Trophoblast cell (in vitro differentiated cells and primary cell): ENCODE data around the gene OTOP3.
"Not testable (repeated sequence)": the region's sequence is repeated elsewhere in the genome, so short reads cannot be mapped to it uniquely, and the experiment has no call there.

Experiments
- DNase-seq, 2 donors: peaks; one replicate each; pipeline ENCODE4 v3.0.0-alpha.2; 2016
- H2AFZ ChIP-seq: 2 replicates; pipeline ENCODE4 v1.6.1; 2013; ENCODE audit warnings: low read length, moderate library complexity, mild to moderate bottlenecking; ENCODE audit not compliant: insufficient read depth, poor library complexity
- H2AK5ac ChIP-seq: 2 replicates; pipeline ENCODE4 v1.6.1; 2013; ENCODE audit warnings: mild to moderate bottlenecking, low read length
- H2BK120ac ChIP-seq: 2 replicates; pipeline ENCODE4 v1.6.1; 2013; ENCODE audit warnings: low read length, mild to moderate bottlenecking, moderate library complexity; ENCODE audit not compliant: insufficient read depth, poor library complexity
- H2BK12ac ChIP-seq: 2 replicates; pipeline ENCODE4 v1.6.1; 2013; ENCODE audit warnings: mild to moderate bottlenecking, low read length, moderate library complexity
- H2BK5ac ChIP-seq: 2 replicates; pipeline ENCODE4 v1.6.1; 2013; ENCODE audit warnings: low read length, low read depth, moderate library complexity, mild to moderate bottlenecking; ENCODE audit not compliant: poor library complexity
- H3K14ac ChIP-seq: 2 replicates; pipeline ENCODE4 v1.6.1; 2013; ENCODE audit warnings: mild to moderate bottlenecking, low read length
- H3K18ac ChIP-seq: 2 replicates; pipeline ENCODE4 v1.6.1; 2013; ENCODE audit warnings: mild to moderate bottlenecking, low read length
- H3K23ac ChIP-seq: 2 replicates; pipeline ENCODE4 v1.6.1; 2013; ENCODE audit warnings: low read length
- H3K27ac ChIP-seq: 2 replicates; pipeline ENCODE4 v1.5.1; 2013; ENCODE audit warnings: low read depth, mild to moderate bottlenecking, inconsistent platforms, low read length, moderate library complexity
- H3K27me3 ChIP-seq: 2 replicates; pipeline ENCODE4 v1.6.1; 2013; ENCODE audit warnings: inconsistent platforms, mild to moderate bottlenecking, low read length, moderate library complexity; ENCODE audit not compliant: insufficient read depth
- H3K36me3 ChIP-seq, 2 experiments: 1 replicate in 1 of 2; 2 replicates in 1 of 2; pipeline ENCODE4 v1.6.1; 2013; ENCODE audit warnings: low read length in 2 of 2, mild to moderate bottlenecking in 2 of 2, moderate library complexity in 1 of 2; ENCODE audit not compliant: insufficient read depth in 2 of 2, control insufficient read depth in 1 of 2
- H3K4ac ChIP-seq: 2 replicates; pipeline ENCODE4 v1.6.1; 2013; ENCODE audit warnings: low read depth, mild to moderate bottlenecking, low read length, moderate library complexity
- H3K4me1 ChIP-seq, 2 experiments: 1 replicate in 1 of 2; 2 replicates in 1 of 2; pipeline ENCODE4 v1.6.1; 2013; ENCODE audit warnings: low read length in 2 of 2, mild to moderate bottlenecking in 2 of 2, moderate library complexity in 1 of 2; ENCODE audit not compliant: insufficient read depth in 2 of 2, control insufficient read depth in 1 of 2
- H3K4me2 ChIP-seq: 2 replicates; pipeline ENCODE4 v1.6.1; 2013; ENCODE audit warnings: inconsistent platforms, mild to moderate bottlenecking, low read length, moderate library complexity
- H3K4me3 ChIP-seq: 2 replicates; pipeline ENCODE4 v1.5.1; 2013; ENCODE audit warnings: mild to moderate bottlenecking, low read depth, low read length, inconsistent platforms
- H3K79me1 ChIP-seq: one replicate; pipeline ENCODE4 v1.6.1; 2013; ENCODE audit warnings: low read length
- H3K79me2 ChIP-seq: 2 replicates; pipeline ENCODE4 v1.6.1; 2013; ENCODE audit warnings: low read length, mild to moderate bottlenecking; ENCODE audit not compliant: control insufficient read depth, insufficient read depth, poor library complexity
- H3K9ac ChIP-seq: 2 replicates; pipeline ENCODE4 v1.6.1; 2013; ENCODE audit warnings: mild to moderate bottlenecking, low read length
- H3K9me3 ChIP-seq: 2 replicates; pipeline ENCODE4 v1.6.1; 2013; ENCODE audit warnings: low read depth, mild to moderate bottlenecking, control low read depth, inconsistent platforms, low read length; ENCODE audit not compliant: insufficient read depth
- H4K12ac ChIP-seq: 2 replicates; pipeline ENCODE4 v1.6.1; 2013; ENCODE audit warnings: low read depth, mild to moderate bottlenecking, low read length, moderate library complexity
- H4K8ac ChIP-seq: 2 replicates; pipeline ENCODE4 v1.6.1; 2013; ENCODE audit warnings: low read depth, mild to moderate bottlenecking, low read length, moderate library complexity
- H4K91ac ChIP-seq: one replicate; pipeline ENCODE4 v1.6.1; 2013; ENCODE audit warnings: low read depth, mild to moderate bottlenecking, low read length, moderate library complexity
- WGBS: extraction: QIAGEN DNeasy Blood & Tissue Kit; methylation state at CpG from one replicate; pipeline ENCODE4 v1.1.7; 2013; ENCODE audit warnings: missing lambda C conversion rate; ENCODE audit not compliant: insufficient read length, insufficient coverage; ENCODE audit errors: extremely low coverage; 5-methylcytosine and 5-hydroxymethylcytosine counted together

Gene OTOP3

DNA sequence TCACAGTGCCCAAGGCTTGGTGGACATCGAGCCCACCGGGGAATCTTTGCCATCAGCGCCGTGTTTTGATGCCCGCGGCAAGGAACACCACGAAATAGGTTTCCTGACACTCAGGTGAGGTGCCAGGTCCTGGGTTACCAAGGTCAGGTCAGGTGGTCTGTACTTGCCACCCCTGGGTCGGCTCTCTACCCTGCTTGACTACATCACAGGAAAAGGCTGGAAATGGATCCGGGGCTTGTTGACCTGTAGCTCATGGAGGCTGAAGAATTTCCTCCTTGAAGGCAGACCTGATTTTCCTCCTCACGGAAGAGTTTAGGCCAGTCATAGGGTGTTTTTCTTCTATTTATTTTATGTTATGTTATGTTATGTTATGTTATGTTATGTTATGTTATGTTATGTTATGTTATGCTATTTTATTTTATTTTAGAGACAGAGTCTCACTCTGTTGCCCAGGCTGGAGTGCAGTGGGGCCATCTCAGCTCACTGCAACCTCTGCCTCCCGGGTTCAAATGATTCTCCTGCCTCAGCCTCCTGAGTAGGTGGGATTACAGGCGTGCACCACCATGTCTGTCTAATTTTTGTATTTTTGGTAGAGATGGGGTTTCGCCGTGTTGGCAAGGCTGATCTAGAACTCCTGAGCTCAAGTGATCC, 47.1 kb downstream of the OTOP3 start:
- Histone ChIP-seq H3K27ac (peak overlapping the region; percentile 62), H3K79me1 (peaks cover 11% of the 10 kb centered on the region), H3K23ac (peak overlapping the region; percentile 29), H3K4me1 (peaks cover 7 to 14% of the 10 kb centered on the region in 2 experiments), H3K18ac (peak overlapping the region; percentile 64), H3K4ac (peak overlapping the region; percentile 5), H2BK120ac (peak overlapping the region; percentile 72), H3K9ac (peak overlapping the region; percentile 83), H4K91ac (peak overlapping the region; percentile 49), H4K8ac (peak overlapping the region; percentile 75), H3K4me2 (peak overlapping the region; percentile 95), H2BK5ac (peak overlapping the region; percentile 5), H3K4me3 (peak overlapping the region; percentile 77), H2AFZ (peak overlapping the region; percentile 74), H4K12ac (peak overlapping the region; percentile 84), H3K14ac (peak overlapping the region; percentile 84)
- H3K9me3 ChIP-seq, H2BK12ac ChIP-seq, H3K79me2 ChIP-seq, H3K27me3 ChIP-seq, H3K36me3 ChIP-seq, H2AK5ac ChIP-seq: not testable (repeated sequence)
- peak in 1 of 2 donors; percentile 54 for DNase-seq
- WGBS: no CpG with 5 or more reads among the region's 14 CpGs

DNA sequence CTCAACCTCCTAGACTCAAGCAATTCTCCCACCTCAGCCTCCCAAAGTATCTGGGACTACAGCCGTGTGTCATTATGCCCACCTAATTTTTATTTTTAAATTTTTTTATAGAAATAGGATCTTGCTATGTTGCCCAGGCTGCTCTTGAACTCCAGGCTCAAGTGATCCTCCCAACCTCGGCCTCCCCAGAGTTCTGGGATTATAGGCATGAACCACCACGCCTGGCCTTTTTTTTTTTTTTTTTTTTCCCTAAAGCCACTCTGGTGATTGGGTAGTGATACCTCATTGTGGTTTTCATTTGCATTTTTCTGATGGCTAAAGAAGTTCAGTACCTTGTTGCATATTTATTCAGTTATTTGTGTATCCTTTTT, 50.5 kb downstream of the OTOP3 start:
- no peak overlapping the region for H2AK5ac ChIP-seq
- H3K4me2 ChIP-seq: no peak overlapping the region
- H3K14ac ChIP-seq: no peak overlapping the region
- no peak overlapping the region for H3K4ac ChIP-seq
- peaks cover 19% of the 10 kb centered on the region for H3K79me1 ChIP-seq
- DNase-seq: no peak
- no peak overlapping the region for H3K23ac ChIP-seq
- H3K9ac ChIP-seq: no peak overlapping the region
- H3K9me3 ChIP-seq: no peaks in the 10 kb centered on the region
- H2AFZ ChIP-seq: no peak overlapping the region
- H2BK5ac ChIP-seq: no peak overlapping the region
- no peak overlapping the region for H4K91ac ChIP-seq
- H3K4me1 ChIP-seq: peaks cover 14 to 21% of the 10 kb centered on the region in 2 experiments
- H4K12ac ChIP-seq: no peak overlapping the region
- H3K27ac ChIP-seq: no peak overlapping the region
- peaks cover 11% of the 10 kb centered on the region for H3K79me2 ChIP-seq
- no peaks in the 10 kb centered on the region for H3K36me3 ChIP-seq
- H3K4me3 ChIP-seq: no peak overlapping the region
- no peaks in the 10 kb centered on the region for H3K27me3 ChIP-seq
- no CpG with 5 or more reads among the region's 3 CpGs for WGBS
- H2BK120ac ChIP-seq: no peak overlapping the region
- no peak overlapping the region for H4K8ac ChIP-seq
- H2BK12ac ChIP-seq: no peak overlapping the region
- no peak overlapping the region for H3K18ac ChIP-seq

DNA sequence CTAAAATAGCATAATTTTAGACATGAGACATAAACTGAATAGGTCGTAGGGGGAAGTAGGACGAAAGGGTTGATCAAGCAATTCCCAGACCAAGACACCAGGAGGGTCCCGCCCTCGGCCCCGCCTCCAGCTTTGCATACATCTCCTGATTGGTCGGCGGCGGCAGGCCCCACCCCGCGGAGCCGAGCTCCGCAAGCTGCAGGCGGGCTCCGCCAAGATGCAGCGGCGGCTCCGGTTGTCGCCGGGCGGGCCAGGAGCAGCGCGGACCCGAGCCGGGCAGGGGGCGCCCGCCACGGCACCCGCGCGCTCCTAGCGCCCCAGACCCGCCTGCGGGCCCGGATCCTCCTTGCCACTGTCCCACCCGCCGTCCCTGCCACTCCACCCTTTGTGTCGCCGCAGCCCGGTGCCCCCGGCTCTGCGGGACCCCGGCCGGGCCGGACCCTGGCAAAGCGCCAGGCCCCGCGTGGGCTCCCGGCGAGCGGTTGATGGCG, 51.8 kb downstream of the OTOP3 start, which contains the start of gene CDR2L:
CDR2L (plus strand) TSS at position 215 of the 491 bp plus-strand sequence. CDS start 412 bp downstream, outside the sequence.
- no CpG with 5 or more reads among the region's 51 CpGs for WGBS
- Histone ChIP-seq H2AK5ac (no peak within 1 kb of the TSS), H3K27ac (peak within 1 kb of the TSS; percentile 42)

DNA sequence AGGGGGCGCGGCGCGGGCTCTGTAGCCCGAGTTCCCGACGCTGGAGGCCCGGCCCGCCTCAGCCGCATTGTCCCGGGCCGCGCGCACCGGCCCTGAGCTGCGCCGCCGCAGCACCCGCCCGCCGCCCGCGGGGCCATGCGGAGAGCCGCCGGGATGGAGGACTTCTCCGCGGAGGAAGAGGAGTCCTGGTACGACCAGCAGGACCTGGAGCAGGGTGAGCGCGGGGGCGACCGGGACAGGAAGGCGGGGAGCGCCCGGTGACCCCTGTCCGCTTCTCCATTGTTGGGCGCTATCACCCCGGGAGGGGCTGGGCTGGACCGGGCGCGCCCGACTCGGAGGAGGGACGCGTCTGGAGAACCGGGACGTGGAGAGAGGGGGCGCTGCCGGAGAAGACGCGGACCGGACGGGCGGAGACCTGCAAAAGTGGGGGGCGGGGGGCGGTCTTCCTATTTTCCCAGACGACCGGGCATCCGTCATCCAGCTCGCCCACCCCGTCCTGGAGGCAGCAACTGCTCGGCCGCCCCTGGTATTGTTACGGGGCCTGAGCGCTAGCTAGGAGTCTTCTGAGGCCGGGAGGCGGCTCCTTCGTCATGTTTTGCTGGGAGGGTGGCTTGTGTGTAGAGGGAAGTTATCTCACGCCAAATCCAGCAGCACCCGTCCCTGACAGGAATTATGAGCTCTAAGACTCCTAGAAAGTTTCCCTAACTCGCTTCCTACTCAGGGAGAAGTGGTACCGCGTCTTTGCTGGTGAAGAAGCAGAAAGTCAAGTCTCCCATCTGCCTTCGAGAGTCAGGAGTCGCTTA, 52.4 kb downstream of the OTOP3 start:
- Histone ChIP-seq H3K9ac (peak overlapping the region; percentile 72), H3K23ac (no peak overlapping the region), H3K18ac (peak overlapping the region; percentile 64), H3K79me2 (peaks cover 6% of the 10 kb centered on the region), H4K8ac (peak overlapping the region; percentile 74), H2BK120ac (peak overlapping the region; percentile 36), H3K4me1 (peaks cover 11 to 17% of the 10 kb centered on the region in 2 experiments), H4K12ac (peak overlapping the region; percentile 82), H3K79me1 (peaks cover 10% of the 10 kb centered on the region), H2BK5ac (peak overlapping the region; percentile 59), H2AFZ (peak overlapping the region; percentile 50), H3K4me3 (peak overlapping the region; percentile 91), H2BK12ac (no peak overlapping the region), H3K14ac (peak overlapping the region; percentile 50), H4K91ac (peak overlapping the region; percentile 59), H3K36me3 (no peaks in the 10 kb centered on the region), H2AK5ac (no peak overlapping the region), H3K9me3 (no peaks in the 10 kb centered on the region), H3K4me2 (peak overlapping the region; percentile 85), H3K4ac (no peak overlapping the region), H3K27ac (peak overlapping the region; percentile 42), H3K27me3 (no peaks in the 10 kb centered on the region)
- peak in 1 of 2 donors; percentile 59 for DNase-seq
- WGBS: no CpG with 5 or more reads among the region's 76 CpGs

More for the DNA sequence above, 51.8 kb downstream of the OTOP3 start, which contains the start of gene CDR2L:
- Histone ChIP-seq H2BK120ac (peak within 1 kb of the TSS; percentile 36), H3K4me1 (peaks cover 11 to 20% of the 10 kb centered on the region in 2 experiments), H3K18ac (peak within 1 kb of the TSS; percentile 64), H3K4ac (no peak within 1 kb of the TSS), H3K9ac (peak within 1 kb of the TSS; percentile 72), H4K8ac (peak within 1 kb of the TSS; percentile 74), H3K14ac (peak within 1 kb of the TSS; percentile 50), H4K91ac (peak within 1 kb of the TSS; percentile 59), H2AFZ (peak within 1 kb of the TSS; percentile 50), H3K79me1 (peaks cover 12% of the 10 kb centered on the region), H3K23ac (no peak within 1 kb of the TSS), H2BK12ac (no peak within 1 kb of the TSS), H4K12ac (peak within 1 kb of the TSS; percentile 82), H3K4me2 (peak within 1 kb of the TSS; percentile 85), H3K4me3 (peak within 1 kb of the TSS; percentile 91), H2BK5ac (peak within 1 kb of the TSS; percentile 59), H3K9me3 (no peaks in the 10 kb centered on the region), H3K27me3 (no peaks in the 10 kb centered on the region), H3K79me2 (peaks cover 8% of the 10 kb centered on the region), H3K36me3 (no peaks in the 10 kb centered on the region)
- DNase-seq: peak; percentile 92 to 97
